SK-N-SH treated with all-trans-retinoic acid at 6 μM for 48 hours (cell line): Measurements from ENCODE around the gene ECI1.

Source experiments
- ARNTL ChIP-seq: fragments of 450-650 bp; formaldehyde crosslinking; IDR thresholded peaks from 2 replicates; pipeline ENCODE4 v1.5.0; 2020; ENCODE audit warnings: low read depth, mild to moderate bottlenecking, moderate library complexity, borderline replicate concordance
- BACH2 ChIP-seq: fragments of 250-450 bp; sonication (Bioruptor Pico); IDR thresholded peaks from 2 replicates; pipeline ENCODE4 v1.9.0; 2021; ENCODE audit warnings: mild to moderate bottlenecking, borderline replicate concordance
- CSDC2 ChIP-seq: fragments of 250-450 bp; sonication (Bioruptor Pico); IDR thresholded peaks from 2 replicates; pipeline ENCODE4 v1.5.0; 2020; ENCODE audit warnings: mild to moderate bottlenecking, moderate library complexity
- ESRRG ChIP-seq: fragments of 250-450 bp; sonication (Bioruptor Pico); IDR thresholded peaks from 2 replicates; pipeline ENCODE4 v1.6.1; 2021; ENCODE audit warnings: mild to moderate bottlenecking
- GLIS3 ChIP-seq: fragments of 250-450 bp; sonication (Bioruptor Pico); IDR thresholded peaks from 2 replicates; pipeline ENCODE4 v1.5.0; 2020; ENCODE audit warnings: mild to moderate bottlenecking, moderate library complexity
- PPARA ChIP-seq: fragments of 250-450 bp; sonication (Bioruptor Pico); IDR thresholded peaks from 2 replicates; pipeline ENCODE4 v1.5.0; 2020; ENCODE audit warnings: mild to moderate bottlenecking, borderline replicate concordance
- TCF4 ChIP-seq: fragments of 250-450 bp; sonication (Bioruptor Pico); IDR thresholded peaks from 2 replicates; pipeline ENCODE4 v1.8.0; 2021; ENCODE audit warnings: mild to moderate bottlenecking, moderate library complexity, borderline replicate concordance
- ZFP3 ChIP-seq: fragments of 250-450 bp; sonication (Bioruptor Pico); IDR thresholded peaks from 2 replicates; pipeline ENCODE4 v1.5.0; 2020; ENCODE audit warnings: mild to moderate bottlenecking, moderate library complexity
- ZNF565 ChIP-seq: fragments of 450-650 bp; formaldehyde crosslinking; conservative IDR thresholded peaks from 2 replicates; pipeline ENCODE4 v1.5.0; 2020; ENCODE audit warnings: low read depth, mild to moderate bottlenecking, moderate library complexity
- ZNF8 ChIP-seq: fragments of 450-650 bp; formaldehyde crosslinking; IDR thresholded peaks from 2 replicates; pipeline ENCODE4 v1.5.0; 2020; ENCODE audit warnings: mild to moderate bottlenecking, moderate library complexity
- TF ChIP-seq, protein P1 (sequence below): fragments of 250-450 bp; sonication (Bioruptor Pico); IDR thresholded peaks from 2 replicates; pipeline ENCODE4 v1.8.0; 2020; ENCODE audit warnings: mild to moderate bottlenecking, moderate library complexity, borderline replicate concordance
- TF ChIP-seq, protein P2 (sequence below): fragments of 250-450 bp; sonication (Bioruptor Pico); IDR thresholded peaks from 2 replicates; pipeline ENCODE4 v1.5.0; 2020; ENCODE audit warnings: mild to moderate bottlenecking, moderate library complexity
- TF ChIP-seq, protein P3 (sequence below): fragments of 250-450 bp; sonication (Bioruptor Pico); IDR thresholded peaks from 2 replicates; pipeline ENCODE4 v1.8.0; 2021; ENCODE audit warnings: low read depth, mild to moderate bottlenecking, moderate library complexity, borderline replicate concordance
- TF ChIP-seq, protein P4 (sequence below): fragments of 250-450 bp; sonication (Bioruptor Pico); IDR thresholded peaks from 2 replicates; pipeline ENCODE4 v1.5.1; 2020; ENCODE audit warnings: low read depth, mild to moderate bottlenecking, moderate library complexity

DNA sequence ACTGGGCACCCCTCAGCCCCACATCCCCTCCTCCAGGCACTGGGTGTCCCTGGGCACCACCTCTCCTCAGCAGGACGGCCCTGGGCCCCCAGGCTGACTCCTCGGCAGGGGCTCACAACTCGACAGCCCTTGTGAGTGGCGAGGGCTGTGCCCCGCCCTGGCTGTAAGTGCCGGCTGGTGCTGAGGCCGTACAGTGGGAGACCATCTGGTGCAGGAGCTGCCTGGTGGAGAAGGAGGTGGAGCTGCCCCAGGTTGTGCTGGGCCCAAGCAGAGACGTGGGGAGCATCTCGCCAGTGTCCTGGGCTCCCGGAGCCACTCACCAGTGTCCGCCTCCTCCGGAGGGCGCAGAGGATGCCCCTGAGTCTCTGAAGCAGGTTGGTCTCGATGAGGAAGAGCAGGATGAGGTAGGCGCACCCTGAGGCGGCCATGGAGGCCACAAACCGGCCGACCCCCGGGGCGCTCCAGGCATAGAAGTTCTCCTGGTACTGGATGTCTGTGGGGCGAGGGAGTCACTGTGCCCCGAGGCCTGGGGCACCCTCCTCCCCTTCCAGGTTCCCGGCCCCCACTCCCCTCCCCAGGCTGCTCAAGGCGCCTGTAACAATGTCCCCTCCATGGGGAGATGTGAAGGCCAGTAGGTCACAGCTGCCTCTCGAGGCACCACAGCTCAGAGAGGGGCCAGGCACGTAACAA, 31.6 kb upstream of the ECI1 start:
- TF ChIP-seq PPARA (no peak), GLIS3 (CRISPR knock-in tag) (no peak), CSDC2 (CRISPR knock-in tag) (no peak), ESRRG (CRISPR knock-in tag) (no peak), TCF4 (CRISPR knock-in tag) (no peak), ARNTL (CRISPR knock-in tag) (no peak), ZNF8 (CRISPR knock-in tag) (no peak), BACH2 (no peak), ZFP3 (CRISPR knock-in tag) (no peak), ZNF565 (CRISPR knock-in tag) (no peak)
- TF ChIP-seq, protein P1, sequence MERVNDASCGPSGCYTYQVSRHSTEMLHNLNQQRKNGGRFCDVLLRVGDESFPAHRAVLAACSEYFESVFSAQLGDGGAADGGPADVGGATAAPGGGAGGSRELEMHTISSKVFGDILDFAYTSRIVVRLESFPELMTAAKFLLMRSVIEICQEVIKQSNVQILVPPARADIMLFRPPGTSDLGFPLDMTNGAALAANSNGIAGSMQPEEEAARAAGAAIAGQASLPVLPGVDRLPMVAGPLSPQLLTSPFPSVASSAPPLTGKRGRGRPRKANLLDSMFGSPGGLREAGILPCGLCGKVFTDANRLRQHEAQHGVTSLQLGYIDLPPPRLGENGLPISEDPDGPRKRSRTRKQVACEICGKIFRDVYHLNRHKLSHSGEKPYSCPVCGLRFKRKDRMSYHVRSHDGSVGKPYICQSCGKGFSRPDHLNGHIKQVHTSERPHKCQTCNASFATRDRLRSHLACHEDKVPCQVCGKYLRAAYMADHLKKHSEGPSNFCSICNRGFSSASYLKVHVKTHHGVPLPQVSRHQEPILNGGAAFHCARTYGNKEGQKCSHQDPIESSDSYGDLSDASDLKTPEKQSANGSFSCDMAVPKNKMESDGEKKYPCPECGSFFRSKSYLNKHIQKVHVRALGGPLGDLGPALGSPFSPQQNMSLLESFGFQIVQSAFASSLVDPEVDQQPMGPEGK (CRISPR knock-in tag) = no peak
- TF ChIP-seq, protein P2, sequence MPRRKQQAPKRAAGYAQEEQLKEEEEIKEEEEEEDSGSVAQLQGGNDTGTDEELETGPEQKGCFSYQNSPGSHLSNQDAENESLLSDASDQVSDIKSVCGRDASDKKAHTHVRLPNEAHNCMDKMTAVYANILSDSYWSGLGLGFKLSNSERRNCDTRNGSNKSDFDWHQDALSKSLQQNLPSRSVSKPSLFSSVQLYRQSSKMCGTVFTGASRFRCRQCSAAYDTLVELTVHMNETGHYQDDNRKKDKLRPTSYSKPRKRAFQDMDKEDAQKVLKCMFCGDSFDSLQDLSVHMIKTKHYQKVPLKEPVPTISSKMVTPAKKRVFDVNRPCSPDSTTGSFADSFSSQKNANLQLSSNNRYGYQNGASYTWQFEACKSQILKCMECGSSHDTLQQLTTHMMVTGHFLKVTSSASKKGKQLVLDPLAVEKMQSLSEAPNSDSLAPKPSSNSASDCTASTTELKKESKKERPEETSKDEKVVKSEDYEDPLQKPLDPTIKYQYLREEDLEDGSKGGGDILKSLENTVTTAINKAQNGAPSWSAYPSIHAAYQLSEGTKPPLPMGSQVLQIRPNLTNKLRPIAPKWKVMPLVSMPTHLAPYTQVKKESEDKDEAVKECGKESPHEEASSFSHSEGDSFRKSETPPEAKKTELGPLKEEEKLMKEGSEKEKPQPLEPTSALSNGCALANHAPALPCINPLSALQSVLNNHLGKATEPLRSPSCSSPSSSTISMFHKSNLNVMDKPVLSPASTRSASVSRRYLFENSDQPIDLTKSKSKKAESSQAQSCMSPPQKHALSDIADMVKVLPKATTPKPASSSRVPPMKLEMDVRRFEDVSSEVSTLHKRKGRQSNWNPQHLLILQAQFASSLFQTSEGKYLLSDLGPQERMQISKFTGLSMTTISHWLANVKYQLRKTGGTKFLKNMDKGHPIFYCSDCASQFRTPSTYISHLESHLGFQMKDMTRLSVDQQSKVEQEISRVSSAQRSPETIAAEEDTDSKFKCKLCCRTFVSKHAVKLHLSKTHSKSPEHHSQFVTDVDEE (CRISPR knock-in tag) = no peak
- TF ChIP-seq, protein P3, sequence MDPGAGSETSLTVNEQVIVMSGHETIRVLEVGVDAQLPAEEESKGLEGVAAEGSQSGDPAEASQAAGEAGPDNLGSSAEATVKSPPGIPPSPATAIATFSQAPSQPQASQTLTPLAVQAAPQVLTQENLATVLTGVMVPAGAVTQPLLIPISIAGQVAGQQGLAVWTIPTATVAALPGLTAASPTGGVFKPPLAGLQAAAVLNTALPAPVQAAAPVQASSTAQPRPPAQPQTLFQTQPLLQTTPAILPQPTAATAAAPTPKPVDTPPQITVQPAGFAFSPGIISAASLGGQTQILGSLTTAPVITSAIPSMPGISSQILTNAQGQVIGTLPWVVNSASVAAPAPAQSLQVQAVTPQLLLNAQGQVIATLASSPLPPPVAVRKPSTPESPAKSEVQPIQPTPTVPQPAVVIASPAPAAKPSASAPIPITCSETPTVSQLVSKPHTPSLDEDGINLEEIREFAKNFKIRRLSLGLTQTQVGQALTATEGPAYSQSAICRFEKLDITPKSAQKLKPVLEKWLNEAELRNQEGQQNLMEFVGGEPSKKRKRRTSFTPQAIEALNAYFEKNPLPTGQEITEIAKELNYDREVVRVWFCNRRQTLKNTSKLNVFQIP = no peak
- TF ChIP-seq, protein P4, sequence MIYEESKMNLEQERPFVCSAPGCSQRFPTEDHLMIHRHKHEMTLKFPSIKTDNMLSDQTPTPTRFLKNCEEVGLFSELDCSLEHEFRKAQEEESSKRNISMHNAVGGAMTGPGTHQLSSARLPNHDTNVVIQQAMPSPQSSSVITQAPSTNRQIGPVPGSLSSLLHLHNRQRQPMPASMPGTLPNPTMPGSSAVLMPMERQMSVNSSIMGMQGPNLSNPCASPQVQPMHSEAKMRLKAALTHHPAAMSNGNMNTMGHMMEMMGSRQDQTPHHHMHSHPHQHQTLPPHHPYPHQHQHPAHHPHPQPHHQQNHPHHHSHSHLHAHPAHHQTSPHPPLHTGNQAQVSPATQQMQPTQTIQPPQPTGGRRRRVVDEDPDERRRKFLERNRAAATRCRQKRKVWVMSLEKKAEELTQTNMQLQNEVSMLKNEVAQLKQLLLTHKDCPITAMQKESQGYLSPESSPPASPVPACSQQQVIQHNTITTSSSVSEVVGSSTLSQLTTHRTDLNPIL (CRISPR knock-in tag) = no peak
